Activated CD4-positive, alpha-beta T cell treated with anti-CD3 and anti-CD28 coated beads, Interleukin-2, amount 10 ng/mL, durations not matched to agents 7 days and 5 days (primary cell): ENCODE data around the gene BBX. TPM values are rescaled to one million over a fixed set of nuclear protein-coding genes. Genes with fewer than 3 reads are reported as not detected.
"Not testable (repeated sequence)": the region's sequence is repeated elsewhere in the genome, so short reads cannot be mapped to it uniquely, and the experiment has no call there.

Source experiments
- CTCF ChIA-PET: fragments of 350-600 bp; sonication (Branson Sonifier 250); formaldehyde crosslinking; loops from one replicate; lab custom pipeline; 2021; ENCODE audit warnings: antibody characterized with exemption; lab: Charles Lee
- POLR2A ChIA-PET: fragments of 350-600 bp; sonication (Branson Sonifier 250); formaldehyde crosslinking; loops from one replicate; lab custom pipeline; 2021; ENCODE audit warnings: antibody characterized with exemption; lab: Charles Lee
- DNase-seq: peaks from one replicate; pipeline ENCODE4 v3.0.0-alpha.2; 2020
- H3K27ac Mint-ChIP-seq: one replicate; pipeline ENCODE4 v1.8.0; 2021; ENCODE audit warnings: mild to moderate bottlenecking, moderate library complexity, mixed read lengths
- H3K27me3 Mint-ChIP-seq: one replicate; pipeline ENCODE4 v1.8.0; 2021; ENCODE audit warnings: mixed read lengths
- H3K36me3 Mint-ChIP-seq: one replicate; pipeline ENCODE4 v1.8.0; 2021; ENCODE audit warnings: low read depth, mixed read lengths
- H3K4me1 Mint-ChIP-seq: one replicate; pipeline ENCODE4 v1.8.0; 2021; ENCODE audit warnings: mixed read lengths
- H3K4me3 Mint-ChIP-seq: one replicate; pipeline ENCODE4 v1.8.0; 2021; ENCODE audit warnings: mild to moderate bottlenecking, moderate library complexity, mixed read lengths
- H3K9me3 Mint-ChIP-seq: one replicate; pipeline ENCODE4 v1.8.0; 2021; ENCODE audit warnings: mixed read lengths
- total RNA-seq, 2 experiments: library from RNA; stranded (reverse); gene quantifications; one replicate each; pipeline ENCODE4 v1.2.3, GENCODE V29; 2021

Gene BBX
- total RNA-seq, 2 experiments from 2014 or later = 35.0 to 45.4 TPM

GRCh38 chr3:107683447-107683846 is 160.7 kb downstream of the BBX start:
- DNase-seq = no peak
- H3K4me1 Mint-ChIP-seq = peaks cover 28% of the 10 kb centered on the region
- H3K27me3 Mint-ChIP-seq = no peaks in the 10 kb centered on the region
- ChIA-PET CTCF (no interaction called here), POLR2A (no interaction called here)
- H3K27ac Mint-ChIP-seq = no peak overlapping the region
- no peak overlapping the region for H3K4me3 Mint-ChIP-seq
- no peaks in the 10 kb centered on the region for H3K9me3 Mint-ChIP-seq
- H3K36me3 Mint-ChIP-seq = peaks cover 3% of the 10 kb centered on the region

DNA sequence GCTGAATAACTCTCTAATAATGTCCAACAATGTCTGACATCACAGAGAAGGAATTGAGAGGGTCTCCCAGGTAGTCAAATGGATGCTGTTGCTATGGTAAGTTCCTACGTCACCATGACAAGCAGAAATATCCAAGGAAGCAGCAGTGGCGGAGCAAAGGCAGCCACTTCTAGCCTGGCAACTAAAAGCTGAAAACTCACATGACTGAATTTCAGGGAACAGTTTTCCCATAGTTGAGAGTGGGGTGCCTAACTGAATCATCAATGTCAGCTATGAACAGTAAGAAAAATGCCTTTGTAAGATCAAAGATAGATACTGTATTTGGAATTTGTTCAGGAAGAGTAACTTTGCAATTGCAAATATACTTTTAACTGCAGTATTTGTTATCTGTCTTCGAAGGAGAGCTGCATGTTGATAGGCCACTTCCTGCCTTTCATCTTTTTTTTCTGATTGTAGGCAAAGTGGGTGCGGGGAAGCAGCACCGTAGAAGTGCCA is 161.7 kb downstream of the BBX start:
- peak; percentile 27 for DNase-seq
- Mint-ChIP-seq H3K27me3 (no peaks in the 10 kb centered on the region), H3K4me3 (peak overlapping the region; percentile 9), H3K9me3 (no peaks in the 10 kb centered on the region), H3K4me1 (peaks cover 28% of the 10 kb centered on the region), H3K36me3 (peaks cover 3% of the 10 kb centered on the region), H3K27ac (no peak overlapping the region)
- ChIA-PET POLR2A (no interaction called here), CTCF (no interaction called here)

DNA sequence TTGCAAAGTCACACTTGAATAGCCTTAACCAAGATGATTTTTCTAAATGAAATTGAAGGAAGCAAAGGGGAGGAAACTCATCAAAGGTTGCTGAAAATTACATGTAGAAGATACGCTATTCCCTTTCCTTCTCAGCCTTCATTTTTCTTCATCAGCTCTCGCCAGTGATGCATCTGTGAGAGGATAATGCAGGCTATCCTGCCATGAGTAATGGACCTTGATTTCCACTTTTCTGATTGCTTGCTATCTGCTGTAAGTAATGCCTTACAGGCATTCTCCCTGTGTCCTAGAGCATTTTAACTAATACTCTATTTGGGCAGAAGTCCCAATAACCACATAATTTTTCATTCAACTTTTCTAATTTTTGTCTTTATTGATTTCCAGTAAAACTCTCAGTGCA is 162.6 kb downstream of the BBX start:
- ChIA-PET CTCF (no interaction called here), POLR2A (no interaction called here)
- H3K4me1 Mint-ChIP-seq = peaks cover 27% of the 10 kb centered on the region
- no peaks in the 10 kb centered on the region for H3K36me3 Mint-ChIP-seq
- no peak for DNase-seq
- no peaks in the 10 kb centered on the region for H3K27me3 Mint-ChIP-seq
- no peaks in the 10 kb centered on the region for H3K9me3 Mint-ChIP-seq
- H3K4me3 Mint-ChIP-seq = no peak overlapping the region
- no peak overlapping the region for H3K27ac Mint-ChIP-seq

DNA sequence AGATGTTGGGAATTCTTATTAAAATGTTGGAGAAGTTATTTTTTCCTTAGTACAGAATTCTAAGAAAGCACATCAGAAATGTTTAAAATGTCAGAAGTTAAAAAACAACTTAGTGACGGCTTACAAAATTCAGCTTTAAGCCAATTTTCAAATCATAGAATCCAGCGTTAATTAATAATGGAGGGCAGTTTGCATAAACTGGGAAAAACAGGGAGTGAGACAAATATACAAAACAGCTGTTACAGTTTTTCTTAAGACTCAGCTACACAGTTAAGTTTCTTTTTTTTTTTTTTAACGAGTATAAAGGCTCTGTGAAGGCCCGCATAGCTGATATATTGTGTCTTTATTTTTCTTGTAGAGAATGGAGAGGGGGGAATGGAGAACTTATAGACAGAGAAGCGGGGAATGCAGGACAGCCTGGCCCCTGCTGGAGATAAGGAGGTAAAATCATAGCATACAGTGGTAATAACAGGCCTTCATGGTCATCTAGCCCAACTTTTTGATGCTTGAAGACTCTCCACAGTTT is 164.4 kb downstream of the BBX start:
- ChIA-PET POLR2A (no interaction called here), CTCF (interaction anchor here (0.6 to 1.6 kb wide), 4 partner anchors 10 to 655 kb away, joined by 3 to 4 read pairs (median 4); no protein-coding TSS in a partner anchor)
- H3K9me3 Mint-ChIP-seq = no peaks in the 10 kb centered on the region
- DNase-seq = no peak
- H3K4me3 Mint-ChIP-seq = no peak overlapping the region
- no peaks in the 10 kb centered on the region for H3K27me3 Mint-ChIP-seq
- no peak overlapping the region for H3K27ac Mint-ChIP-seq
- H3K4me1 Mint-ChIP-seq = peaks cover 21% of the 10 kb centered on the region
- no peaks in the 10 kb centered on the region for H3K36me3 Mint-ChIP-seq

DNA sequence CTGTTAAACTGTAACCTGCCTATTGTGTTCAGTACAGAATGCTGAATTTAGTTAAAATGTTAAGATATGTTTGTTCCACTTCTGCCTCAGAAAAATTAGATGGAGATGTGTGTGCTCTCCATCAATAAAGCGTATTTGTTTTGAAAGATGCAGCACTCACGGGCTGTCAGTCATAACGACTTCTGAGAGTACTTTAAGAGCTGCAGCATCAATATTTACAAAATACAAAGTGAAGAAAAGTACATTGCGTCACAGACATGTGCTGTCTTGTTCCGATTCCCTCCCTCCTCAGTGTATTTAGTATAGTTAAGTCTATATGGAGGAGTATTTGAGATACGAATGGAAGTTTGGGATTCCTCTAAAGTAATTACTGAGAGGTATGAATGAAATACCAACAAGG is 166.6 kb downstream of the BBX start:
- no peak overlapping the region for H3K4me3 Mint-ChIP-seq
- no peak overlapping the region for H3K27ac Mint-ChIP-seq
- no peaks in the 10 kb centered on the region for H3K27me3 Mint-ChIP-seq
- no peak for DNase-seq
- H3K4me1 Mint-ChIP-seq = peaks cover 16% of the 10 kb centered on the region
- ChIA-PET POLR2A (no interaction called here), CTCF (no interaction called here)
- H3K36me3 Mint-ChIP-seq = peaks cover 1% of the 10 kb centered on the region
- H3K9me3 Mint-ChIP-seq = no peaks in the 10 kb centered on the region

- POLR2A ChIA-PET = no interaction called here
- H3K36me3 Mint-ChIP-seq = peaks cover 1% of the 10 kb centered on the region
- H3K27ac Mint-ChIP-seq = no peak overlapping the region
- peak; percentile 25 for DNase-seq
- CTCF ChIA-PET = no interaction called here
- H3K4me3 Mint-ChIP-seq = no peak overlapping the region
- H3K9me3 Mint-ChIP-seq = no peaks in the 10 kb centered on the region
- H3K27me3 Mint-ChIP-seq = no peaks in the 10 kb centered on the region
- peaks cover 3% of the 10 kb centered on the region for H3K4me1 Mint-ChIP-seq
Observed at GRCh38 chr3:107690522-107691138, 167.9 kb downstream of the BBX start.

- H3K4me3 Mint-ChIP-seq, POLR2A ChIA-PET, H3K36me3 Mint-ChIP-seq, H3K27me3 Mint-ChIP-seq, CTCF ChIA-PET, H3K27ac Mint-ChIP-seq, H3K9me3 Mint-ChIP-seq, DNase-seq, H3K4me1 Mint-ChIP-seq: not testable (repeated sequence)
Observed at GRCh38 chr3:107691984-107692383, 169.2 kb downstream of the BBX start.

- CTCF ChIA-PET, POLR2A ChIA-PET, DNase-seq: not testable (repeated sequence)
Observed at GRCh38 chr3:107697348-107697747, 174.6 kb downstream of the BBX start.

DNA sequence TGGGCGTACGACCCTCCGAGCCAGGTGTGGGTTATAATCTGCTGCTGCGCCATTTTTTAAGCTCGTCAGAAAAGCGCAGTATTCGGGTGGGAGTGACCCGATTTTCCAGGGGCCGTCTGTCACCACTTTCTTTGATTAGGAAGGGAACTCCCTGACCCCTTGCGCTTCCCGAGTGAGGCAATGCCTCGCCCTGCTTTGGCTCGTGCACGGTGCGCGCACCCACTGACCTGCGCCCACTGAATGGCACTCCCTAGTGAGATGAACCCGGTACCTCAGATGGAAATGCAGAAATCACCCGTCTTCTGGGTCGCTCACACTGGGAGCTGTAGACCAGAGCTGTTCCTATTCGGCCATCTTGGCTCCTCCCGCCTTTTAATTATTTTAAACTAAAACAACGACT is 175.1 kb downstream of the BBX start:
- H3K9me3 Mint-ChIP-seq, DNase-seq, H3K4me1 Mint-ChIP-seq, H3K36me3 Mint-ChIP-seq, POLR2A ChIA-PET, CTCF ChIA-PET, H3K27me3 Mint-ChIP-seq: not testable (repeated sequence)
- Mint-ChIP-seq H3K4me3 (peak overlapping the region; percentile 68), H3K27ac (peak overlapping the region; percentile 83)

More at GRCh38 chr3:107697348-107697747, 174.6 kb downstream of the BBX start:
- peak overlapping the region; percentile 83 for H3K27ac Mint-ChIP-seq
- H3K4me3 Mint-ChIP-seq = peak overlapping the region; percentile 13
- H3K9me3 Mint-ChIP-seq, H3K36me3 Mint-ChIP-seq, H3K27me3 Mint-ChIP-seq, H3K4me1 Mint-ChIP-seq: not testable (repeated sequence)

- Mint-ChIP-seq H3K4me3 (no peak overlapping the region), H3K27me3 (no peaks in the 10 kb centered on the region), H3K4me1 (peaks cover 5% of the 10 kb centered on the region), H3K27ac (no peak overlapping the region), H3K9me3 (no peaks in the 10 kb centered on the region), H3K36me3 (no peaks in the 10 kb centered on the region)
- ChIA-PET POLR2A (no interaction called here), CTCF (no interaction called here)
- no peak for DNase-seq
Observed at GRCh38 chr3:107699682-107700081, 176.9 kb downstream of the BBX start.

DNA sequence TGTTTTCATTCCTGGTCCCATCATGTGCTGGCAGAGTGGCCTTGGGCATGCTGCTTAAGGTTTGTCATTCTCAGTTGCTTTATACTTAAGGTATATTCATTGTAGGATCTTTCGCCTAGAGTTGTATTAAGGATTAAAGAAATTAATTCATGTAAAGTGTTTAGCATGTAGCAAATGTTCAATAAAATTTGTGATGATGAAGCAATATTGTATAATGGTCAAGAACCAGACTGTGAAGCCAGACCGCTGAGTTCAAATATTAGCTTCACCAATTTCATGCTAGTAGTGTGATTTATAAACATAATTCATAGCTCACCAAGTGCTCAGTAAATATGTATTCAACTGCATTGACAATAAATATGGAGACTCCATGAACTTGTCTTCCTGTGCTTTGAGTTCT is 178.5 kb downstream of the BBX start:
- H3K4me1 Mint-ChIP-seq = peaks cover 5% of the 10 kb centered on the region
- CTCF ChIA-PET = interaction anchor here (0.9 kb wide), 1 partner anchor 12 kb away, joined by 3 read pairs; no protein-coding TSS in a partner anchor

GRCh38 chr3:107704477-107704876 is 181.7 kb downstream of the BBX start:
- ChIA-PET CTCF (no interaction called here), POLR2A (no interaction called here)
- no peaks in the 10 kb centered on the region for H3K4me1 Mint-ChIP-seq
- no peak for DNase-seq
- H3K27me3 Mint-ChIP-seq = no peaks in the 10 kb centered on the region
- H3K4me3 Mint-ChIP-seq = no peak overlapping the region
- no peaks in the 10 kb centered on the region for H3K36me3 Mint-ChIP-seq
- H3K27ac Mint-ChIP-seq = no peak overlapping the region
- H3K9me3 Mint-ChIP-seq = no peaks in the 10 kb centered on the region

More for the DNA sequence above, 178.5 kb downstream of the BBX start:
- POLR2A ChIA-PET = no interaction called here
- Mint-ChIP-seq H3K4me3 (no peak overlapping the region), H3K27ac (no peak overlapping the region), H3K9me3 (no peaks in the 10 kb centered on the region), H3K36me3 (no peaks in the 10 kb centered on the region), H3K27me3 (no peaks in the 10 kb centered on the region)
- no peak for DNase-seq

DNA sequence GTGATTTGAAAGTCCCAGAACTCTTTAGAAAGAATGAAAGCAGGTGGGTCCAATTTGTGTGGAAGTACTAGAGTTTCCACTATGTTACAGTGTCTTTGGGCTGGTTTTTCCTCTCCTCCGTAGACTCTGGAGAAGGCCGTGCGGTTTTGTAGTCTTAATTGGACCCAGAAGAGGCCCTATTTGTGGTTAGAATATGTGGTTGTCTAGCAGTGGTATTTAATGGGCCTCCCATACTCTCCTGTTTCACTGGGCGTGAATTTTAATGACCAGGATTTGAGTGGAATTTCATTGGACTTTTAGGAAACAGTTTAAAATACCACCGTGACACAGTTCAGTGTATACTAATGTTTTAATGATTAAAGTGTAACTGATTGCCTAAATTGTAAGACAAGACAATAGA is 182.3 kb downstream of the BBX start:
- Mint-ChIP-seq H3K4me1 (no peaks in the 10 kb centered on the region), H3K4me3 (no peak overlapping the region), H3K36me3 (no peaks in the 10 kb centered on the region), H3K27ac (no peak overlapping the region), H3K9me3 (no peaks in the 10 kb centered on the region), H3K27me3 (no peaks in the 10 kb centered on the region)
- ChIA-PET CTCF (no interaction called here), POLR2A (no interaction called here)
- DNase-seq = no peak
